Activated T-cell treated with anti-CD3 and anti-CD28 coated beads for 24 hours (primary cell): Measurements from ENCODE around the gene PSME3IP1.
"Not testable (repeated sequence)": the region's sequence is repeated elsewhere in the genome, so short reads cannot be mapped to it uniquely, and the experiment has no call there.

Experiments used
- DNase-seq: peaks from one replicate; pipeline ENCODE4 v3.0.0-alpha.2; 2020; ENCODE audit warnings: low read depth

PSME3IP1 gene

DNA sequence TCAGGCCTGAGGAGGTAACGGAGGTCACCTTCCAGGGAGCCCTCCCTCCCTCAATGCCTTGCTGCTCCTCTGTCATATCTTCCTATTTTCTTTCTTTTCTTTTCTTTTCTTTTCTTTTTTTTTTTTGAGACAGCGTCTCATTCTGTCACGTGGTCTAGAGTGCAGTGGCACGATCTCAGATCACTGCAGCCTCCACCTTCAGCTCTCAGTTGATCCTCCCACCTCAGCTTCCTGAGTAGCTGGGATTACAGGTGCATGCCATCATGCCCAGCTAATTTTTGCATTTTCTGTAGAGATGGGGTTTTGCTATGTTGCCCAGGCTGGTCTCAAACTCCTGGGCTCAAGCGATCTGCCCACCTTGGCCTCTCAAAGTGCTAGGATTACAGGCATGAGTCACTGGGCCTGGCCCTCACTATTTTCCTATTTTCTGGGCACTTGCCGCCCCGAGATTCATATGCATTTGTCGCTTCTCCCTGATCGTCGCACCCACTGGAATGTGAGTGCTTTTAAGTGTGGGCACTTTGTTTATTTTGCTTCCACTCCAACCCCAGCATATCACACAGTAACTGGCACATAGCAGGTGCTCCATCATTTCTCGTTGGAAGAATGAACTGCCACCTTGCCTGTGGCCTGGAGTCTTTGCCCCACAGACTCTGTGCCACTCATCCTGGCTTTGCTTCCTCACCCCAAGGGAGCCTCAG is 61.7 kb downstream of the PSME3IP1 start:
- no peak for DNase-seq

GRCh38 chr16:57123216-57123973 is 62.4 kb downstream of the PSME3IP1 start:
- no peak for DNase-seq

GRCh38 chr16:57118461-57119084 is 67.3 kb downstream of the PSME3IP1 start:
- no peak for DNase-seq

DNA sequence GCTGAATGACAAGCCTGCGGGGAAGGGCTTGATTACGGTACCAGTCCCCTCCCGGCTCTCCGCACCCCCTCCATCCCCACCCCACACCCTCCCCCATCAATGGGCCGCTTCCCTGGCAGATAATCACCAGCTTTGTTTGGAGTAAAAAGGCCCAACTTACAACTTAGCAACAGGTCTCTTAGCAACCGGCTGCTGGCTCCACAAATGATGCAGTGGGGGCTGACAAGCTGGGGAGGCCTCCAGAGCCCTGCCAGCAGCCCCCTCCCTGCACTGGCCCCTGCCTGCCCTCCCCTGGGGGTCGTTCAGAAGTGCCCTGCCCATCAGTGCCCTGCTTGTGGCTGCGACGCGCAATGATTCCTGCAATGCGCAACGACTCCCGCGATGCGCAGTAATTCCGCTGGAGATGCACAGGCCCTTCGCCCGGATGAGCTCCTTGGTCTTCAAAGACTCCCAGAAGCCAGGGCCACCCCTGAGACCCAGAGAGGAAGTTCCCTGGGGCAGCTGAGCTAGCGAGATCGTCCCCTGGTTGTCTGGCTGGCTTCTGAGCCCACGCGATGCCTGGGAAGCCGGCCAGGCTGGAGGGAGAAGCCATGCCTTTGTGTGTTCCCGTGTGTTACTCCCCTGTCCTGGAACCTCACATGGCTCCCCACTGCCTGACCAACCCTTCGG is 70.2 kb downstream of the PSME3IP1 start:
- no peak for DNase-seq

DNA sequence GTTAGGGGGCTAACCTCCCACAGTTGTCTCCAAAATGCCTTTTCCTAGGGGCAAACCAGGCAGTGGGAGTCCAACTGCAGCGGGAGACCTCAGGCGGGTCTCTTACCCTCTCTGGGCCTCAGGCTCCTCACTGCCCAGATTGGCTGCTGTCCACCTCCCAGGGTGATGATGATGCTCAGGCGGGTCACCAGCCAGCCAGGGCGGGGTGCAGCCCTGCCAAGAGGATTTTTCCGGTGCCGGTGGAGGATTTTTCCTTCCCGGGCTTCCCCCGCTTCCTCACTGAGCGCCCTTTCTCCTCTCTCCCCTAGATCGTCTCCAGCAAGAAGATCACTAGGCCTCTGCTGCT is 70.7 kb downstream of the PSME3IP1 start:
- DNase-seq: no peak

DNA sequence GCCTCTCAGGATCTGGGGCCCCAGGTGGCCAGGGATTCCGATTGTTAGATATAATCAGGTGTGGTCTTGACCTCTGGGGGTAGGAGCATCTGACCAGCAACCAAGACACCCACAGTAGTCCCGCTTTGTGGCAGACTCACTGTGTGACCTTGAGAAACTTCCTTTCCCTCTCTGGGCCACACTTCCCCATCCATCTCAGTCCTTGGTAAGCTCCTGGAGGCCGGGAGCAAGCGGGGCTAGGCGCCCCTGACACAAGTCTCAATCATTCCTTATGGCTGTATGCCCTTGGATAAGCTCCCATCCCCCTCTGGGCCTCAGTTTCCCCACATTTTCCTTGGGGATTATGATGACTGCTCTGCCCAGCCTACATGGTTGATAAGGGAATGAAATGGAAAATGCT is 72.2 kb downstream of the PSME3IP1 start:
- DNase-seq: no peak

DNA sequence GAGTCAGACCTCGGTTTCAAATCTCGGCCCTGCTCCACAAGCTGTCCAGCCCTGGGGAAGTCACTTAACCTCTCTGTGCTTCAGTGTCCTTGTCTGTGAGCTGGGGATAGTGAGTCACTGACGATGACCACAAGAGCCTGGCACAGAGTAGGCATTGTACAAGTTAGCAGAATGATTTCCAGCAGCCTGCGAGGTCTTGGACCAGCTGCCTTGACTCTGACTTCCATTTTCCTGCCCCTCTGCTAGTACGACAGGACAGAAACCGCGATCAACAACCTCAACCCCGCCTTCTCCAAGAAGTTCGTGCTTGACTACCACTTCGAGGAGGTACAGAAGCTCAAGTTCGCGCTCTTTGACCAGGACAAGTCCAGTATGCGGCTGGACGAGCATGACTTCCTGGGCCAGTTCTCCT is 72.8 kb downstream of the PSME3IP1 start:
- DNase-seq: no peak

GRCh38 chr16:57112403-57113041 is 73.3 kb downstream of the PSME3IP1 start:
- DNase-seq: no peak

- no peak for DNase-seq
Observed at GRCh38 chr16:57111420-57111819, 74.4 kb downstream of the PSME3IP1 start.

- DNase-seq: no peak
Observed at GRCh38 chr16:57110937-57111336, 74.9 kb downstream of the PSME3IP1 start.

GRCh38 chr16:57109259-57110105 is 76.4 kb downstream of the PSME3IP1 start:
- not testable (repeated sequence) for DNase-seq

- DNase-seq: no peak
Observed at GRCh38 chr16:57108432-57108831, 77.4 kb downstream of the PSME3IP1 start.

- no peak for DNase-seq
Observed at GRCh38 chr16:57107321-57107922, 78.4 kb downstream of the PSME3IP1 start.

GRCh38 chr16:57106767-57107166 is 79.1 kb downstream of the PSME3IP1 start:
- DNase-seq: no peak

- no peak for DNase-seq
Observed at GRCh38 chr16:57105184-57105583, 80.7 kb downstream of the PSME3IP1 start.

- DNase-seq: no peak
Observed at GRCh38 chr16:57104706-57105105, 81.1 kb downstream of the PSME3IP1 start.

DNA sequence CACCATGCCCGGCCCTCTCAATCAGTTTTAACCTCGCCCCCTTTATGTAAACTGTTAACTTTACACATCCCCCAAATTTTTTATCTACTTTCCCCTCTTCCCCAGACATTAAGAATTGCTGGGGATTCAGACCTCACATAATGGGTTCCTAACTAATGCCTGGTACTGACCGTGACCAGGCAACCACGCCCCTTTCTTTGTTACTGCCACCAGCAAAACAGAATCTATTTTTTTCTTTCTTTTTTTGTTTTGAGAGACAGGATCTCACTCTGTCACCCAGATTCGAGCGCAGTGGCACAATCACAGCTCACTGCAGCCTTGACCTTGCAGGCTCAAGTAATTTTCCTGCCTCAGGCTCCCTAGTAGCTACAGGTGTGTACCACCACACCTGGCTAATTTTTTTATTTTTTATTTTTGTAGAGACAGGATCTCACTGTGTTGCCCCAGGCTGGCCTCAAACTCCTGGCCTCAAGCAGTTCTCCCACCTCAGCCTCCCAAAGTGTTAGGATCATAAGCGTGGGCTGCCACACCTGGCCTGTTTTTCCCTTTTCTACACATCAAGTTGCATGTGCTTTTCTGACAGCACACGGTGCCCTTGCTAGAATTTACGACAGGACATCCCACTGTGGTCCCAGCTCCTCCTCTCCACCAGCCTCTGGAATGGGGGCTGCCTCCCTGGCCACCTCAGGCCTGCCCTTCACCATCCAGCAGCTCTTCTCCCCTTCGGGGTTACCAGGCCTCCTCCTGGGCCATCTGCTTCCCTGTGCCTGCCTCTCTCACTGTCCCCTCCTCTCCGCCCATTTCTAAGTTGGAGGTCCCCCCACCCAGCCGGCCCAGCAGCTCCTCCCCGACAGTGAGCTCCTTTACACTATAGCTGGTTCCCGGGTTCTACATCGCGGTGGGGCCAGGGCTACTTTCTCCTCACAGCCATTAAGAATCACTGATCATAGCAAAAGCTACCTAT is 82.7 kb downstream of the PSME3IP1 start:
- no peak for DNase-seq
